ENCODE measurements around the gene GSG1L. TPM values are rescaled to one million over a fixed set of nuclear protein-coding genes. Genes with fewer than 3 reads are reported as not detected.

GSG1L gene
- total and polyA plus RNA-seq, 4 experiments from 2014 or later = 0.27 TPM; not detected in 3

- no peak for DNase-seq
- Mint-ChIP-seq H3K4me3 (no peak overlapping the region), H3K36me3 (no peaks in the 10 kb centered on the region), H3K4me1 (no peaks in the 10 kb centered on the region), H3K9me3 (peaks cover 1 to 21% (median 10%) of the 10 kb centered on the region in 8 donors), H3K27me3 (peaks cover 0 to 8% of the 10 kb centered on the region in 2 donors), H3K27ac (no peak overlapping the region)
- no peaks in the 10 kb centered on the region for H3K9me3 ChIP-seq (ENCODE audit: control insufficient read depth in 1 of 2, low read length in 2 of 2)
- ChIA-PET CTCF (ENCODE audit: partially characterized antibody) (no interaction called here), POLR2A (ENCODE audit: partially characterized antibody) (no interaction called here)
- no peaks in the 10 kb centered on the region for H3K27me3 ChIP-seq (ENCODE audit: insufficient read depth, low read length)
- H3K4me1 ChIP-seq (ENCODE audit: insufficient read depth, low read length) = no peaks in the 10 kb centered on the region
- intact Hi-C loops (cut with micrococcal nuclease) = no loop called here
- no peak overlapping the region for H3K27ac ChIP-seq (ENCODE audit: low read depth, low read length)
- no peak overlapping the region for H3K4me3 ChIP-seq (ENCODE audit: low read length in 2 of 2)
- no peaks in the 10 kb centered on the region for H3K36me3 ChIP-seq (ENCODE audit: insufficient read depth, low read length)
Observed at GRCh38 chr16:27826081-27826892, 237.2 kb downstream of the GSG1L start.

GRCh38 chr16:27824786-27825185 lies 238.7 kb downstream of the GSG1L start:
- Mint-ChIP-seq H3K9me3 (peaks cover 0 to 10% (median 2%) of the 10 kb centered on the region in 8 donors), H3K27me3 (peaks cover 0 to 9% of the 10 kb centered on the region in 2 donors), H3K27ac (no peak overlapping the region), H3K36me3 (no peaks in the 10 kb centered on the region), H3K4me1 (no peaks in the 10 kb centered on the region), H3K4me3 (no peak overlapping the region)
- Histone ChIP-seq H3K27ac (ENCODE audit: low read depth, low read length) (no peak overlapping the region), H3K4me3 (ENCODE audit: low read length in 2 of 2) (no peak overlapping the region), H3K9me3 (ENCODE audit: control insufficient read depth in 1 of 2, low read length in 2 of 2) (no peaks in the 10 kb centered on the region), H3K4me1 (ENCODE audit: insufficient read depth, low read length) (no peaks in the 10 kb centered on the region), H3K36me3 (ENCODE audit: insufficient read depth, low read length) (no peaks in the 10 kb centered on the region), H3K27me3 (ENCODE audit: insufficient read depth, low read length) (no peaks in the 10 kb centered on the region)
- intact Hi-C loops (cut with micrococcal nuclease) = no loop called here
- no peak for DNase-seq
- ChIA-PET CTCF (ENCODE audit: partially characterized antibody) (no interaction called here), POLR2A (ENCODE audit: partially characterized antibody) (no interaction called here)

GRCh38 chr16:27824006-27824405 lies 239.5 kb downstream of the GSG1L start:
- Histone ChIP-seq H3K4me3 (ENCODE audit: low read length in 2 of 2) (no peak overlapping the region), H3K27me3 (ENCODE audit: insufficient read depth, low read length) (no peaks in the 10 kb centered on the region), H3K27ac (ENCODE audit: low read depth, low read length) (no peak overlapping the region), H3K36me3 (ENCODE audit: insufficient read depth, low read length) (no peaks in the 10 kb centered on the region), H3K9me3 (ENCODE audit: control insufficient read depth in 1 of 2, low read length in 2 of 2) (no peaks in the 10 kb centered on the region), H3K4me1 (ENCODE audit: insufficient read depth, low read length) (no peaks in the 10 kb centered on the region)
- CTCF ChIA-PET (ENCODE audit: partially characterized antibody) = no interaction called here
- DNase-seq = no peak
- POLR2A ChIA-PET (ENCODE audit: partially characterized antibody) = no interaction called here
- Mint-ChIP-seq H3K27me3 (peaks cover 1 to 11% of the 10 kb centered on the region in 2 donors), H3K9me3 (peaks cover 0 to 4% (median under 1%) of the 10 kb centered on the region in 8 donors), H3K4me1 (peaks cover 0 to 4% (median 0%) of the 10 kb centered on the region in 4 donors), H3K27ac (no peak overlapping the region), H3K36me3 (no peaks in the 10 kb centered on the region), H3K4me3 (no peak overlapping the region)
- intact Hi-C loops (cut with micrococcal nuclease) = no loop called here

GRCh38 chr16:27823421-27823820 lies 240.1 kb downstream of the GSG1L start:
- Mint-ChIP-seq H3K36me3 (no peaks in the 10 kb centered on the region), H3K27ac (no peak overlapping the region), H3K9me3 (peaks cover 0 to 2% (median 0%) of the 10 kb centered on the region in 8 donors), H3K27me3 (peaks cover 4 to 12% of the 10 kb centered on the region in 2 donors), H3K4me3 (no peak overlapping the region), H3K4me1 (peaks cover 0 to 4% (median 0%) of the 10 kb centered on the region in 4 donors)
- H3K4me3 ChIP-seq (ENCODE audit: low read length in 2 of 2) = no peak overlapping the region
- CTCF ChIA-PET (ENCODE audit: partially characterized antibody) = no interaction called here
- no peaks in the 10 kb centered on the region for H3K9me3 ChIP-seq (ENCODE audit: control insufficient read depth in 1 of 2, low read length in 2 of 2)
- no peak overlapping the region for H3K27ac ChIP-seq (ENCODE audit: low read depth, low read length)
- H3K27me3 ChIP-seq (ENCODE audit: insufficient read depth, low read length) = no peaks in the 10 kb centered on the region
- H3K36me3 ChIP-seq (ENCODE audit: insufficient read depth, low read length) = no peaks in the 10 kb centered on the region
- H3K4me1 ChIP-seq (ENCODE audit: insufficient read depth, low read length) = no peaks in the 10 kb centered on the region
- intact Hi-C loops (cut with micrococcal nuclease) = no loop called here
- DNase-seq = no peak
- POLR2A ChIA-PET (ENCODE audit: partially characterized antibody) = no interaction called here

GRCh38 chr16:27822996-27823395 lies 240.5 kb downstream of the GSG1L start:
- CTCF ChIA-PET (ENCODE audit: partially characterized antibody) = no interaction called here
- H3K4me1 ChIP-seq (ENCODE audit: insufficient read depth, low read length) = no peaks in the 10 kb centered on the region
- H3K4me3 Mint-ChIP-seq = no peak overlapping the region

GRCh38 chr16:27822529-27822928 lies 241.0 kb downstream of the GSG1L start:
- H3K9me3 ChIP-seq (ENCODE audit: control insufficient read depth in 1 of 2, low read length in 2 of 2) = no peaks in the 10 kb centered on the region
- H3K27ac ChIP-seq (ENCODE audit: low read depth, low read length) = no peak overlapping the region
- POLR2A ChIA-PET (ENCODE audit: partially characterized antibody) = no interaction called here
- Mint-ChIP-seq H3K9me3 (peaks cover 0 to 2% (median 0%) of the 10 kb centered on the region in 8 donors), H3K27me3 (peaks cover 6 to 15% of the 10 kb centered on the region in 2 donors), H3K27ac (no peak overlapping the region), H3K36me3 (no peaks in the 10 kb centered on the region), H3K4me1 (peaks cover 0 to 4% (median 0%) of the 10 kb centered on the region in 4 donors), H3K4me3 (no peak overlapping the region)
- CTCF ChIA-PET (ENCODE audit: partially characterized antibody) = no interaction called here
- H3K27me3 ChIP-seq (ENCODE audit: insufficient read depth, low read length) = no peaks in the 10 kb centered on the region
- no peaks in the 10 kb centered on the region for H3K4me1 ChIP-seq (ENCODE audit: insufficient read depth, low read length)
- no peaks in the 10 kb centered on the region for H3K36me3 ChIP-seq (ENCODE audit: insufficient read depth, low read length)
- no peak for DNase-seq
- intact Hi-C loops (cut with micrococcal nuclease) = no loop called here
- H3K4me3 ChIP-seq (ENCODE audit: low read length in 2 of 2) = no peak overlapping the region

More at GRCh38 chr16:27822996-27823395, 240.5 kb downstream of the GSG1L start:
- no peak overlapping the region for H3K4me3 ChIP-seq (ENCODE audit: low read length in 2 of 2)
- H3K27ac ChIP-seq (ENCODE audit: low read depth, low read length) = no peak overlapping the region
- no peaks in the 10 kb centered on the region for H3K36me3 ChIP-seq (ENCODE audit: insufficient read depth, low read length)
- H3K27me3 ChIP-seq (ENCODE audit: insufficient read depth, low read length) = no peaks in the 10 kb centered on the region
- intact Hi-C loops (cut with micrococcal nuclease) = no loop called here
- DNase-seq = no peak
- Mint-ChIP-seq H3K27ac (no peak overlapping the region), H3K27me3 (peaks cover 6 to 15% of the 10 kb centered on the region in 2 donors), H3K36me3 (no peaks in the 10 kb centered on the region), H3K9me3 (peaks cover 0 to 2% (median 0%) of the 10 kb centered on the region in 8 donors), H3K4me1 (peaks cover 0 to 4% (median 0%) of the 10 kb centered on the region in 4 donors)
- no peaks in the 10 kb centered on the region for H3K9me3 ChIP-seq (ENCODE audit: control insufficient read depth in 1 of 2, low read length in 2 of 2)
- POLR2A ChIA-PET (ENCODE audit: partially characterized antibody) = no interaction called here

GRCh38 chr16:27820646-27821345 lies 242.7 kb downstream of the GSG1L start:
- Histone ChIP-seq H3K27ac (ENCODE audit: low read depth, low read length) (no peak overlapping the region), H3K36me3 (ENCODE audit: insufficient read depth, low read length) (no peaks in the 10 kb centered on the region), H3K4me1 (ENCODE audit: insufficient read depth, low read length) (no peaks in the 10 kb centered on the region), H3K4me3 (ENCODE audit: low read length in 2 of 2) (no peak overlapping the region), H3K9me3 (ENCODE audit: control insufficient read depth in 1 of 2, low read length in 2 of 2) (no peaks in the 10 kb centered on the region), H3K27me3 (ENCODE audit: insufficient read depth, low read length) (no peaks in the 10 kb centered on the region)
- H3K9me3 Mint-ChIP-seq = peaks cover 0 to 4% (median 0%) of the 10 kb centered on the region in 8 donors
- H3K36me3 Mint-ChIP-seq = no peaks in the 10 kb centered on the region
- ChIA-PET CTCF (ENCODE audit: partially characterized antibody) (no interaction called here), POLR2A (ENCODE audit: partially characterized antibody) (no interaction called here)
- intact Hi-C loops (cut with micrococcal nuclease) = no loop called here
- H3K27ac Mint-ChIP-seq = no peak overlapping the region
- peaks cover 9 to 17% of the 10 kb centered on the region in 2 donors for H3K27me3 Mint-ChIP-seq
- DNase-seq = no peak
- no peak overlapping the region for H3K4me3 Mint-ChIP-seq
- H3K4me1 Mint-ChIP-seq = peaks cover 0 to 4% (median 0%) of the 10 kb centered on the region in 4 donors
